NB4 (cell line): ENCODE measurements around the gene LAMA5.

Source experiments
- DNase-seq: peaks from one replicate; pipeline ENCODE4 v3.0.0; 2010; ENCODE audit warnings: low read depth
- H3K4me3 ChIP-seq: one replicate; pipeline ENCODE4 v1.5.1; 2011; ENCODE audit warnings: mild to moderate bottlenecking, low read depth, low read length, moderate library complexity
- CTCF ChIP-seq: IDR thresholded peaks from one replicate; pipeline ENCODE4 v1.5.1; 2012; ENCODE audit warnings: low read depth, low read length
- MAX ChIP-seq: IDR thresholded peaks from 2 replicates; pipeline ENCODE4 v1.6.1; 2011; ENCODE audit warnings: low read depth, low read length
- MYC ChIP-seq: IDR thresholded peaks from 2 replicates; pipeline ENCODE4 v1.6.1; 2011; ENCODE audit warnings: low read depth, low read length
- POLR2A ChIP-seq: IDR thresholded peaks from 2 replicates; pipeline ENCODE4 v1.6.1; 2011; ENCODE audit warnings: mild to moderate bottlenecking; ENCODE audit not compliant: insufficient read length; ENCODE audit errors: extremely low read depth

Gene LAMA5

GRCh38 chr20:62336329-62336728, 30.8 kb downstream of the LAMA5 start:
- H3K4me3 ChIP-seq: no peak overlapping the region
- DNase-seq: no peak
- no peak for TF ChIP-seq MAX
- no peak for TF ChIP-seq MYC
- TF ChIP-seq POLR2A: no peak
- TF ChIP-seq CTCF: no peak

GRCh38 chr20:62335532-62335931, 31.6 kb downstream of the LAMA5 start:
- TF ChIP-seq CTCF: no peak
- no peak for TF ChIP-seq POLR2A
- no peak for TF ChIP-seq MAX
- no peak for TF ChIP-seq MYC
- no peak for DNase-seq
- H3K4me3 ChIP-seq: no peak overlapping the region

- H3K4me3 ChIP-seq: no peak overlapping the region
- no peak for DNase-seq
- TF ChIP-seq POLR2A (no peak), MYC (no peak), MAX (no peak), CTCF (no peak)
These were observed 32.2 kb downstream of the LAMA5 start for GRCh38 chr20:62334881-62335280.

- TF ChIP-seq CTCF (no peak), MAX (no peak), MYC (no peak), POLR2A (no peak)
- no peak overlapping the region for H3K4me3 ChIP-seq
- DNase-seq: no peak
These were observed 33.1 kb downstream of the LAMA5 start for GRCh38 chr20:62333820-62334595.

GRCh38 chr20:62332989-62333819, 33.9 kb downstream of the LAMA5 start:
- H3K4me3 ChIP-seq: no peak overlapping the region
- no peak for DNase-seq
- TF ChIP-seq MAX: no peak
- TF ChIP-seq CTCF: no peak
- no peak for TF ChIP-seq POLR2A
- no peak for TF ChIP-seq MYC
